ENCODE measurements around the gene EN1.

EN1 gene

DNA sequence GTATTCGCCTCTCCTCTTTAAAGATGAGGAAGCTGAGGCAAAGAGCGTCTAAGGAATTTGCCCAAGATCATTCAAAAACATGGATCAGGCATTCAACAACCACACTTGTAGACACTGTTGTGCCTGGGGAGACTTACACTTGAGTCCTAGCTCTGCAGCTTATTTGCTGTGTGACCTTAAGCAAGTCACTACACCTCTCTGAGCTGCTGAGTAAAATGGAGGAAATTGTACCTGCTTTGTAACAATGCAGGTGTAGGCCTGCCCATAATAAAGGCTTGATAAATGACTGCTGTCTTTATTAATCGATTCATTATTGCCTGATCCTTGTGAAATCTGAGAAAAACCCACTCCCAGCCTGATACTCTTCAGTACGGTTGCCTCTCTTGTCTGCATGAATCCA lies 30.8 kb downstream of the EN1 start:
- no peak for DNase-seq (ENCODE audit: low read depth, low spot score)
- no CpG with 5 or more reads among the region's 4 CpGs for WGBS (ENCODE audit: insufficient coverage, insufficient read length)
- Histone ChIP-seq H3K27ac (ENCODE audit: low read length) (no peak overlapping the region), H3K36me3 (ENCODE audit: control insufficient read depth, insufficient read depth, low read length) (no peaks in the 10 kb centered on the region), H3K4me3 (ENCODE audit: low read length) (no peak overlapping the region), H3K9me3 (ENCODE audit: control insufficient read depth, insufficient read depth, low read length) (no peaks in the 10 kb centered on the region), H3K27me3 (ENCODE audit: control insufficient read depth, insufficient read depth, low read length) (no peaks in the 10 kb centered on the region), H3K4me1 (ENCODE audit: control insufficient read depth, insufficient read depth, low read length) (peaks cover 8% of the 10 kb centered on the region)

DNA sequence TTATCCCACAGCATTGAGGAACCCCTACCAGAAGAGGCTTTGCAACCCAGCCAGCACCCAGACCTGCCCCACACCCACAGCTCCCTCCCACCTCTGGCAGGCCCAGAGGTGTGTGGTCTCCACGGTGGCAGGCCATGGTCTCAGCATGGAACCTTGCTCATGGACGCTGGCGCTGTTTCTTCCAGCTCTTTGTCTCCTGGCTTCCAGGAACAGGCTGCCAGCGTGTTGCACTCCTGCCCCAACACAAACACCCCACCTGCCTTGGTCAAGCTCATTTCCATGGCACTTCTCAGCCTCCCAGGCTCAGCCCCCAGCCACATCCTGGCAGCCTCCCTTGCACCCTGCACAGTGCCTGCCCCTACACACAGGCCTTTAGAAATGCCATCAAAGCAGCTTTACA lies 31.7 kb downstream of the EN1 start:
- Histone ChIP-seq H3K4me3 (ENCODE audit: low read length) (no peak overlapping the region), H3K4me1 (ENCODE audit: control insufficient read depth, insufficient read depth, low read length) (peaks cover 8% of the 10 kb centered on the region), H3K36me3 (ENCODE audit: control insufficient read depth, insufficient read depth, low read length) (no peaks in the 10 kb centered on the region), H3K9me3 (ENCODE audit: control insufficient read depth, insufficient read depth, low read length) (no peaks in the 10 kb centered on the region), H3K27me3 (ENCODE audit: control insufficient read depth, insufficient read depth, low read length) (no peaks in the 10 kb centered on the region), H3K27ac (ENCODE audit: low read length) (no peak overlapping the region)
- DNase-seq (ENCODE audit: low read depth, low spot score) = no peak
- no CpG with 5 or more reads among the region's 4 CpGs for WGBS (ENCODE audit: insufficient coverage, insufficient read length)

DNA sequence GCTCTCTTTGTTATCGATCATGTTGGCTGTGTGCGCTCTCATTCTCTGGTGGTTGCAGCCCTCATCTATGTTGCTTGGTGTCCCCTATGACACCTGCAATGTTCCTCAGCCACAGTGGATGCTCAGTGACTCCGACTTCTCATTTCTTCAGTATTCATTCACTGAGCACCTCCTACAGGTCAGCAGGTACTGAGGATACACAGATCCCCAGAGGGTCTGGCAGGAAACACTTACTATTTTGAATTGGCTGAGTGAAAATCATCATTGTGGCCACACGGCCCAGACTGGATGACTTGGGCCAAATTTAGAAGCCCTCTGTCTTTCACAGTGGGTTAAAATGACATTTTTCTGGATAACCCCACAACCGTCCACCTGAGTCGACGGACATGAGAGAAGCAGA lies 32.1 kb downstream of the EN1 start:
- H3K36me3 ChIP-seq (ENCODE audit: control insufficient read depth, insufficient read depth, low read length) = no peaks in the 10 kb centered on the region
- no peak overlapping the region for H3K4me3 ChIP-seq (ENCODE audit: low read length)
- peaks cover 8% of the 10 kb centered on the region for H3K4me1 ChIP-seq (ENCODE audit: control insufficient read depth, insufficient read depth, low read length)
- no peak for DNase-seq (ENCODE audit: low read depth, low spot score)
- WGBS (ENCODE audit: insufficient coverage, insufficient read length) = no CpG with 5 or more reads among the region's 7 CpGs
- H3K27ac ChIP-seq (ENCODE audit: low read length) = no peak overlapping the region
- H3K27me3 ChIP-seq (ENCODE audit: control insufficient read depth, insufficient read depth, low read length) = no peaks in the 10 kb centered on the region
- H3K9me3 ChIP-seq (ENCODE audit: control insufficient read depth, insufficient read depth, low read length) = no peaks in the 10 kb centered on the region

DNA sequence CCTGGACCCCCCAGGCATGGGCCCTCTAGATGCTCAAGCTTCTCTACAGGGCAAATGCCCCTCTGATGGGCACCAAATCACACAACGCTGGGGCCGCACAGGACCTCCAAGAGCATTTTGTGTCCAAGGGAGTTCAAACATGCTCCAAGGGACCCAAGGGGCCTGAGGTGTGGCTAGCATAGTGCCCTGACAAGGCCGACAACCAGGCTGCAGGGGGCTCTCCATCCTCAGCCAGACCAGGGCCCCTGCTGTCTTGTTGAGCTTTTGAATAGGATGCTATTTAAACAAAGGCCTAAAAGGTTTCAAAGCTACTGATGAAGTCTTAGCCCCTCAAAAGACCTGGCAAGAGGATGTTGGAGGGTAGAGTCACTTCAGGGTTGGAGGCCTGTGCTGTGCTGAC lies 33.1 kb downstream of the EN1 start:
- H3K27ac ChIP-seq (ENCODE audit: low read length) = no peak overlapping the region
- no peak for DNase-seq (ENCODE audit: low read depth, low spot score)

DNA sequence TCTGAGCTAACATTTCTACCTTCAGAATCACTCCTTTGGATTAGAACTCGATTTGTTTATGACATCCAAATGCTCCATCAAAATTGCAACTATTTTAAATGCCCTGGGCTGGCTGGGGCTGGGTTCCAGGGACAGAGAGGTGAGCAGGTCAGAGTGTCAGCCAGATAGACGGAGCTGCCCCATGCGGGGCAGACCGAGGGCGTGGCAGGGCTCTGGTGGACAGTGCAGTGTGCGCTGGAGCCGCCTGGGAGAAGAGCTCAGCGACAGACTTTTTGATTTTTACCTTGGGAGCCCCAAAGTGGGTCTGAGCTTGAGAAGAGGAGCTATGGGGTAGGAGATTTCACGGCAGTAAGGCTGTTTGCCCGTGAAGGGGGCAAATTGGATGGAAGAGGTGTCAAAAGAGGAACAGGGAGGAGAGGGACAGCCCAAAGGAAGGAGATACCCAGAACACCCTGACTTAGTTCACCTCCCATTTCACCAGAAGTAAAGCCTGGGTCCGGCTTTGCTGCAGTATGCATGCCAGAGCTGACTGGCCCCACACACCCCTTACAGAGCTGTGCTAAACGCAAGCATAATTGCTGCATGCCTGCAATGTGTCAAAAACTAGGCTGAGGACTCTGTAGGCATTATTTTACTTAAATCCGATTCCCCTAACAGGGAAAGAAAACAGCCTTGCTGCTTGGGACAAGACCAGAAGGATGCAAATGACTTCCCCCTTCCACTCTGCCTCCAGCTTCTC lies 33.7 kb downstream of the EN1 start:
- H3K9me3 ChIP-seq (ENCODE audit: control insufficient read depth, insufficient read depth, low read length) = no peaks in the 10 kb centered on the region
- no CpG with 5 or more reads among the region's 13 CpGs for WGBS (ENCODE audit: insufficient coverage, insufficient read length)
- no peaks in the 10 kb centered on the region for H3K27me3 ChIP-seq (ENCODE audit: control insufficient read depth, insufficient read depth, low read length)
- no peak overlapping the region for H3K27ac ChIP-seq (ENCODE audit: low read length)
- DNase-seq (ENCODE audit: low read depth, low spot score) = no peak
- peaks cover 8% of the 10 kb centered on the region for H3K4me1 ChIP-seq (ENCODE audit: control insufficient read depth, insufficient read depth, low read length)
- H3K4me3 ChIP-seq (ENCODE audit: low read length) = no peak overlapping the region
- no peaks in the 10 kb centered on the region for H3K36me3 ChIP-seq (ENCODE audit: control insufficient read depth, insufficient read depth, low read length)

More for the DNA sequence above, 33.1 kb downstream of the EN1 start:
- Histone ChIP-seq H3K4me3 (ENCODE audit: low read length) (no peak overlapping the region), H3K36me3 (ENCODE audit: control insufficient read depth, insufficient read depth, low read length) (no peaks in the 10 kb centered on the region), H3K9me3 (ENCODE audit: control insufficient read depth, insufficient read depth, low read length) (no peaks in the 10 kb centered on the region), H3K4me1 (ENCODE audit: control insufficient read depth, insufficient read depth, low read length) (peaks cover 8% of the 10 kb centered on the region), H3K27me3 (ENCODE audit: control insufficient read depth, insufficient read depth, low read length) (no peaks in the 10 kb centered on the region)
- WGBS (ENCODE audit: insufficient coverage, insufficient read length) = no CpG with 5 or more reads among the region's 3 CpGs

DNA sequence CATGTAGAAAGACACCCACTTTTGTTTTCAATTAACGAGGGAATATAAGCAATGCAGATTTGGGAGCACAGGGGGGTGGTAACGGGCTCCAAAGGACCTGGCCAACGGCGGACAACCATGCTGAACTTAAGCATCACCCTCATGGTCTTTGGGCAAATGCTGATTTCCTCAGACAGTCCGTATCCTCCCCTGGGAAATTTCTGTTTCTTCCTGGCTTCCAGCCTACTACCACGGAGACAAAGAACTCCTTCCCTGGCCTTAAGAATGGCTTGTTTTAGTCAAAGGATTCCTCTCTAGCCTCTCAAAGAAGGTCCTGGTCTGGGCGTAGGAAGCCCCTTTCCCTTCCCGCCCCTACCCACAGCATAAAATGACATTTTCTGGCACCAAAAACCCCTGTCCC lies 34.3 kb downstream of the EN1 start:
- DNase-seq (ENCODE audit: low read depth, low spot score) = no peak
- H3K27me3 ChIP-seq (ENCODE audit: control insufficient read depth, insufficient read depth, low read length) = no peaks in the 10 kb centered on the region
- peaks cover 8% of the 10 kb centered on the region for H3K4me1 ChIP-seq (ENCODE audit: control insufficient read depth, insufficient read depth, low read length)
- no peak overlapping the region for H3K4me3 ChIP-seq (ENCODE audit: low read length)
- WGBS (ENCODE audit: insufficient coverage, insufficient read length) = no CpG with 5 or more reads among the region's 8 CpGs
- no peaks in the 10 kb centered on the region for H3K36me3 ChIP-seq (ENCODE audit: control insufficient read depth, insufficient read depth, low read length)
- no peak overlapping the region for H3K27ac ChIP-seq (ENCODE audit: low read length)
- H3K9me3 ChIP-seq (ENCODE audit: control insufficient read depth, insufficient read depth, low read length) = no peaks in the 10 kb centered on the region

DNA sequence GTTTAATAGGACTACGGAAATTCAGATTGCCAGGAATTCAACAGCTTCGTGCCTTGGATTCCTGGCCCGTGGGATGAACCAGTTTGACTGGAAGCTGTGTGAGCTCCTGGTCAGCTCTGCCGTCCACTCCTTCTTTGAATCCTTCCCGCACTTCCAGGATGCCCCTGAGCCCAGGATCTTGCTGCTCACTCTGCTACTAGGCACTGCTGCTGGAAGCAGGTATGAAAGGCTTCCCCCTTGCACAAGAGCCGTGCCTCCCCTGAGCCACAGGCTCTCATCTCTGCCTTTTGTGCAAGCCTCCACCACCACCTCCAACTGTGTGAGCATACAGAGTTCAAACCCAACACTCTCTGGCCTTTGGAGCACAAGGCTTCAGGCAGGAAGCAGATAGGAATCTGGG lies 34.9 kb downstream of the EN1 start:
- no peaks in the 10 kb centered on the region for H3K36me3 ChIP-seq (ENCODE audit: control insufficient read depth, insufficient read depth, low read length)
- WGBS (ENCODE audit: insufficient coverage, insufficient read length) = no CpG with 5 or more reads among the region's 6 CpGs
- no peaks in the 10 kb centered on the region for H3K27me3 ChIP-seq (ENCODE audit: control insufficient read depth, insufficient read depth, low read length)
- H3K9me3 ChIP-seq (ENCODE audit: control insufficient read depth, insufficient read depth, low read length) = no peaks in the 10 kb centered on the region
- no peak for DNase-seq (ENCODE audit: low read depth, low spot score)
- H3K4me1 ChIP-seq (ENCODE audit: control insufficient read depth, insufficient read depth, low read length) = peaks cover 8% of the 10 kb centered on the region
- no peak overlapping the region for H3K27ac ChIP-seq (ENCODE audit: low read length)
- H3K4me3 ChIP-seq (ENCODE audit: low read length) = no peak overlapping the region

DNA sequence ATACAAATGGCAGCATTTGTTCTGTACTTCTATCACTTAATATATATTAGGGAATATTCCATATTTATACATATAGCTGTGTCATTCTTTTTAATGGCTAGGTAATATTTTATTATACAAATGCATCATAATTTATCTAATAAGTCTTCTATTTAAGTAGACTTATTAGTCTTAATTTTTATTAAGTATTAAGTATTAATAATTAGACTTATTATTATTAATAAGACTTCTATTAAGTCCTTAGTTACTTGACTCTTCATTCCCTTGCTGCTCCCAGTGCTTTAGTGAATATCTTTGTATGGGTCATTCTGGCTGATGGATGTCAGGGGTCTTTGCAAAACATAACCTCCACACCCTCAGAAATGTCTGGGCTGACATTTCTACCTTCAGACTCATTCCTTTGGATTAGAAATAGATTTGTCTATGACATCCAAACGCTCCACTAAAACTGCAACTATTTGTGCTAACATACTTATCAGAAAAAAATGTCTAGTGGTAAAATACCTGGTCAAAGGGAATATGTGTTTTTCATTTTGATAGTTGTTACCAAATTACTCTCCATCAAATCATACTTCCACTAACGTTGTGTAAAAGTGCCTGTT lies 35.8 kb downstream of the EN1 start:
- no CpG with 5 or more reads among the region's 2 CpGs for WGBS (ENCODE audit: insufficient coverage, insufficient read length)
- Histone ChIP-seq H3K27me3 (ENCODE audit: control insufficient read depth, insufficient read depth, low read length) (no peaks in the 10 kb centered on the region), H3K4me3 (ENCODE audit: low read length) (no peak overlapping the region), H3K4me1 (ENCODE audit: control insufficient read depth, insufficient read depth, low read length) (peaks cover 14% of the 10 kb centered on the region), H3K27ac (ENCODE audit: low read length) (no peak overlapping the region), H3K36me3 (ENCODE audit: control insufficient read depth, insufficient read depth, low read length) (no peaks in the 10 kb centered on the region), H3K9me3 (ENCODE audit: control insufficient read depth, insufficient read depth, low read length) (no peaks in the 10 kb centered on the region)
- DNase-seq (ENCODE audit: low read depth, low spot score) = no peak

DNA sequence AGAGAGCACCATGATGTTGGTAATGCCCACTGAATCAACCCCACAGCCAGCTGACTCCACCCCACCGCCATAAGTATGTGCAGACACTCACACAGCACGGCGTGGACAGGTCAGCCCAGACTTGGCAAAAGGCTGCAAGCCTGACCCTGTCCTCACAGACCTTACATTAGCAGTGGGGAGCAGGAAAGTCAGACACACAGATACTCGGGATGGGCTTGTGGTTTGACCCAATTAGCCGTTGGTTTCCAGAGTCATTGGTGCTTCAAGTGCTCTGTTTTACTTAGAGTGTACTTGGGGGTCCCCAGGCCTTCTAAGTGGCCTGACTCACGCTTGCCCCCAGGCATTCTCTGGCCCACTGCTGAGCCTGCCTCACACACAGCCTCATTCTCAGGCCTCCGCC lies 36.7 kb downstream of the EN1 start:
- H3K27me3 ChIP-seq (ENCODE audit: control insufficient read depth, insufficient read depth, low read length) = no peaks in the 10 kb centered on the region
- no peaks in the 10 kb centered on the region for H3K9me3 ChIP-seq (ENCODE audit: control insufficient read depth, insufficient read depth, low read length)
- WGBS (ENCODE audit: insufficient coverage, insufficient read length) = no CpG with 5 or more reads among the region's 7 CpGs
- no peak overlapping the region for H3K27ac ChIP-seq (ENCODE audit: low read length)
- no peak overlapping the region for H3K4me3 ChIP-seq (ENCODE audit: low read length)
- DNase-seq (ENCODE audit: low read depth, low spot score) = no peak
- H3K36me3 ChIP-seq (ENCODE audit: control insufficient read depth, insufficient read depth, low read length) = no peaks in the 10 kb centered on the region
- peaks cover 14% of the 10 kb centered on the region for H3K4me1 ChIP-seq (ENCODE audit: control insufficient read depth, insufficient read depth, low read length)

DNA sequence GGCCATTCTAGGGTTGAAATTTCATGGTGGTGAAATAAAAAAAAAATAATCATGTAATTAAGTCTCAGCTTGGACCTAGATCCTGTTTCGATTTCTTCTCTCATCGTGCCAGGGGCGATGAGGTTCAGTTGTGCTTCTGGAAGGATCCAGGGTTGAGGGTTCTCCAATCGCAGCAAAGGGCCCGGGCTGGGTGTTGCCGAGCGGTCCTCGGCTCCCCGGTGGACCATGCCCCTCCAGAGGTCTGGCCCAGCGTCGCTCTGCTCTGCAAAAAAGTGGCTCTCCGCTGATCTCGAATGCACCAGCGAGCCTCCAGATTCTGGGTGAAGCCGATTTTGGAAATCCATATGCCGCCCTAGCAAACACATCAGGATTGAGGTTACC lies 39.0 kb downstream of the EN1 start:
- WGBS (ENCODE audit: insufficient coverage, insufficient read length) = no CpG with 5 or more reads among the region's 16 CpGs
- no peak overlapping the region for H3K4me3 ChIP-seq (ENCODE audit: low read length)
- no peaks in the 10 kb centered on the region for H3K36me3 ChIP-seq (ENCODE audit: control insufficient read depth, insufficient read depth, low read length)
- H3K27me3 ChIP-seq (ENCODE audit: control insufficient read depth, insufficient read depth, low read length) = no peaks in the 10 kb centered on the region
- peaks cover 14% of the 10 kb centered on the region for H3K4me1 ChIP-seq (ENCODE audit: control insufficient read depth, insufficient read depth, low read length)
- no peak overlapping the region for H3K27ac ChIP-seq (ENCODE audit: low read length)
- DNase-seq (ENCODE audit: low read depth, low spot score) = no peak
- no peaks in the 10 kb centered on the region for H3K9me3 ChIP-seq (ENCODE audit: control insufficient read depth, insufficient read depth, low read length)
